GM18867 (cell line): ENCODE data around the gene ANXA3.
"Not testable (repeated sequence)": the region's sequence is repeated elsewhere in the genome, so short reads cannot be mapped to it uniquely, and the experiment has no call there.

Experiments
- ATAC-seq: cut with Tn5 transposase; IDR thresholded peaks from one replicate; pipeline ENCODE4 v1.9.1; 2021; ENCODE audit warnings: mild to moderate bottlenecking, moderate library complexity; ENCODE audit not compliant: unreplicated experiment

Gene ANXA3, protein sequence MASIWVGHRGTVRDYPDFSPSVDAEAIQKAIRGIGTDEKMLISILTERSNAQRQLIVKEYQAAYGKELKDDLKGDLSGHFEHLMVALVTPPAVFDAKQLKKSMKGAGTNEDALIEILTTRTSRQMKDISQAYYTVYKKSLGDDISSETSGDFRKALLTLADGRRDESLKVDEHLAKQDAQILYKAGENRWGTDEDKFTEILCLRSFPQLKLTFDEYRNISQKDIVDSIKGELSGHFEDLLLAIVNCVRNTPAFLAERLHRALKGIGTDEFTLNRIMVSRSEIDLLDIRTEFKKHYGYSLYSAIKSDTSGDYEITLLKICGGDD

DNA sequence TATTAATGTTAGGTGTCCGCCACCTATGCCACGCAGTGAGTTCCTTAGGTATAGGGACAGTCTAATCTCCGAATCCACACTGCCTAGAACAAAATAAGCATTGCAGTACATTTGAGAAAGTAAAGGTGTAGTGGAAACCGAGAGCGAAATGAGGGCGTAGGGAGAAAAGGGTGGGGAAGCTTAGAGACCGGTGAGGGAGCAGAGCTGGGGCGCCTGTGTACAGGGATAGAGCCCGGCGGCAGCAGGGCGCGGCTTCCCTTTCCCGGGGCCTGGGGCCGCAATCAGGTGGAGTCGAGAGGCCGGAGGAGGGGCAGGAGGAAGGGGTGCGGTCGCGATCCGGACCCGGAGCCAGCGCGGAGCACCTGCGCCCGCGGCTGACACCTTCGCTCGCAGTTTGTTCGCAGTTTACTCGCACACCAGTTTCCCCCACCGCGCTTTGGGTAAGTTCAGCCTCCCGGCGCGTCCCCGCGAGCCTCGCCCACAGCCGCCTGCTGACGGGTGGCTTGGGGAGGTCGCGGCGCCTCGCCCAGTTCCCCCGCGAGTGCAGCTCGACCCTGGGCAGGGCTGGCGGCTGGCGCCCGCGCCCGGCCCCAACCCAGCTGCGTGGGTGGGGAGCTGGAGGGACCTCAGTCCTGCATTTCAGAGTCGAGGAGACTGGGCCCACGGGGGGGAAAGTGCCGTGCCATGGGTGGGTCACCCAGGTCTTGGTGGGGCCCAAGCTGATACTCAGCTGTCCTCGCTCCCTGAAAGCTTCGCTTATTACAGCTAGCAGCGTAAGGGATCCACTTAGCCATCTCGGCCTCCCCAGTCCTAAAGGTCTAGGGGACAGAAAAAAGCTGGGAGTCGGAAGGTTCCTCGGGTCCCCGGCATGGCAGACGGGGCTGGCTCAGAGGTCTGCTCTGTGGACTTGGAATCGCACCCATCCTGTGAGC lies at the start of gene ANXA3:
TSS of gene ANXA3 (plus strand) at position 351 of the 932 bp plus-strand sequence. CDS start 2,704 bp downstream, outside the sequence.
- ATAC-seq: no peak

DNA sequence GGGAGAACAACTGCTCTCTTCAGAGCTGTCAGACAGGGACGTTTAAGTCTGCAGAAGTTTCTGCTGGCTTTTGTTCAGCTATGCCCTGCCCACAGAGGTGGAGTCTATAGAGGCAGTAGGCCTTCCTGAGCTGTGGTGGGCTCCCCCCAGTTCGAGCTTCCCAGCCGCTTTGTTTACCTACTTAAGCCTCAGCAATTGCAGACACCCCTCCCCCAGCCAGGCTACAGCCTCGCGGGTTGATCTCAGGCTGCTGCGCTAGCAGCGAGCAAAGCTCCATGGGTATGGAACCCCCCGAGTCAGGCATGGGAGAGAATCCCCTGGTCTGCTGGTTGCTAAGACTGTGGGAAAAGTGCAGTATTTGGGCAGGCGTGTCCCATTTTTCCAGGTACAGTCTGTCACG lies 45.3 kb upstream of the ANXA3 start:
- not testable (repeated sequence) for ATAC-seq

DNA sequence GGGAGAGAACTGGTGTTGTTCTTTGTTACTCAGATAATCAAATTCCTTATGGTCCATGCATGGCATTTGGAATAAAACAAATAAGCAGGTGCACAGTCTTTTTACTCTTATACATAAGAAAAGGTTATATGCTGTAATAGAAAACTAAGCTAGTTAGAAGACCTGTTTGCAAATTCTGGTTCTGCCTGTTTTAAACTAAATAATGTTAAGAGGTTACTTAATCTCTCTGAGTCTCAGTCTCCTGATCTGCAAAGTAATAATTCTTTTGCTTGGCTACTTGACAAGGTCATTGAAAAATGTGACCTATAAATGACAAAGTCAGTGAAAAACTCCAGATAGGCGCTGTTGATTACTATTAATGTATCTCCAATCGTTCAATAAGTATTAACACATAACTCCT lies 42.5 kb upstream of the ANXA3 start:
- no peak for ATAC-seq

GRCh38 chr4:78510108-78510507 lies 41.5 kb upstream of the ANXA3 start:
- ATAC-seq: no peak

GRCh38 chr4:78510681-78511080 lies 40.9 kb upstream of the ANXA3 start:
- ATAC-seq: no peak

DNA sequence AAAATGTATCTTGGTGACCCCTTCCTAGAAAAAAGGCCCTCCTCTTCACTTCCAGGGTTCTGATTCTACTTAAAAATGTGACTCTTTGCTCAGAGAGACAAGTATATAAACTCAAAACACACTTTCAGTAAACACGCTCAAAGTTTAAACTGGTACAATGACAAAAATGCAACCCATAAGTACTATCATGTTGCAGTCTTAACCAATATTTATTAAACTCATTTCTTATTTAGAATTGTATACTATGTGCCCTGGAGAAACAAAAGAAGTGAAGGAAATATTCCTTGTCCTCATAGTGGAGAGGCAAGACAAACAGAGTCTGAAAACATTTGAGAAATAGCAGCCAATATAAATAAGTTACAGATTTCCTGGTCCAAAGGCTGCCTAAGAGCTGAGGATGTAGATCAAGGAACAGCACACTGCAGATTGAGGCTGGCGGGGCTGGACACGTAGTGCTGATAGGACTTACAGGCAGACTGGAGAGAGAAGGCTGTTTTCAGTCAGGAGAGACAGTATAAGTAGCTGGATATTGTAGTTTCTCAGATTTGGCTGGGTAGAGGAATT lies 39.1 kb upstream of the ANXA3 start:
- no peak for ATAC-seq

GRCh38 chr4:78513411-78513975 lies 38.1 kb upstream of the ANXA3 start:
- no peak for ATAC-seq

- no peak for ATAC-seq
Measured at GRCh38 chr4:78517050-78517652, 34.4 kb upstream of the ANXA3 start.

GRCh38 chr4:78518561-78518960 lies 33.0 kb upstream of the ANXA3 start:
- ATAC-seq: no peak

GRCh38 chr4:78519962-78520361 lies 31.6 kb upstream of the ANXA3 start:
- ATAC-seq: no peak

- ATAC-seq: no peak
Measured at GRCh38 chr4:78520808-78521226, 30.8 kb upstream of the ANXA3 start.

DNA sequence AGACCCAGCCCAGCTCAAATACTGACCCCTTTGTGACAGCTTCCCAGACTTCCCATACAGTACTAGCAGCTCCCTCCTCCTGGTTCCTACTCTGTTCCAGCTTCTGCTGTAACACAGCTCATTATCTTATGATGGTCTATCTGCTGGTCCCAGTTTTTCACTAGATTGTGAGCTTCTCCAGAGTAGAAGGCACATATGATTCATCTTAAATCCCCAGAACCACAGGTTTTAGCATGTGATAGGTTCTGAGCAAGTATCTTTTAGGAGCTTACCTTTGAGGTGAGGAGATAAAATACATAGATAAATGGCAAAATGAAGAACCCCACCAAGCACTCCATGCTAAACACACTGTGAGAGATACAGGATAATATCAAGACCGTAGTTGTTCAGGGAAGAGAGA lies 27.6 kb upstream of the ANXA3 start:
- ATAC-seq: no peak

DNA sequence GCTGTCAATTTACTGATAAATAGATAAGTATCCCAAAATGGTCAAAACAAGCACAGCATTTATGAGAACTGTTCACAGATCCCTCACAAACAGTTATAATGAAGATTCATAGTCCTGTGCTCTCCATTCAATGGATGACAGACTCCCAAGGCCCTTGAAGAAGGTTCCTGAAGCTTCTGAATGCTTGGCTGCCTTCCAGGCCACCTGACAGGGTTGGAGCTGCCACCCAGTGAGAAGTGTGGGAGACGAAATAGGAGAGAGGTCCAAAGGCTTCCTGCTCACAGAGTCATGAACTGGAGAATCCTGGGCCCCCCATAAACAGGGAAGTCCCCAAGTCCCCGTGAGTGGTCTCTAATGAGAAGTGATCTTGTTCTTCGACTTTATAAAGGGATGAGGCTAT lies 26.0 kb upstream of the ANXA3 start:
- ATAC-seq: no peak

- no peak for ATAC-seq
Measured at GRCh38 chr4:78527103-78527502, 24.5 kb upstream of the ANXA3 start.

DNA sequence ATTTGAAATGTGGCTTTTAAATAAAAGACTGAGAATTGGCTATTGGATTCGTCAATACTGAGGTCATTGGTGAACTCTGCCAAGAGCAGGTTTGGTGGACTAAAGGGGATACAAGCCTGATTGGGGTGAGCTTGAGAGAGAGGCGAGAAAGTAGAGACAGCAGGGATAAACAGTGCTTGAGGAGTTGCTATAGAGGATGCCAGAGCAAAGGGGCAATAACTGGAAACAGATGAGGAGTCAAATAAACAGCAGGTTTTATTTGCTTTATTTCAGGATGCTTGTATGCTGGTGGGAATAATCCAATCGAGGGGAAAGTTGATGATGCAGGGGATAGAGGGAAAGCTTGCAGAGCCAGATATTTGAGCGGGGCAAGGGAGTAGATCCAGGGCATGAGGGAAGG lies 24.0 kb upstream of the ANXA3 start:
- ATAC-seq: no peak

DNA sequence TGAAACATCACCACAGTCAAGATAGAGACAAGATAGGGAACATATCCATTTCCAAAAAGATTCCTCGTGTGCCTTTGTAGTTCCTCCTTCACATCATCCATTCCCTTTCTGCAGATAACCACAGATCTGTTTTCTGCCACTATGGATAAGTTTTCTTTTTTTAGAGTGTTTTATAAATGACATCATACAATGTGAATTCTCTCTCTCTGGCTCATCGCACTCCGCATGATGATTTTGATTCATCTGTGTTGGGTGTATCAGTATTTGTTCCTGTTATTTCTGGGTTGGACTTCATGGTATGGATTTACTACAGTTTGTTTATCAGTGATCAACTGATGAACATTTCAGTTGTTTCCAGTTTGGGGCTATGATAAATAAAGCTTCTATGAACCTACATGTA lies 23.2 kb upstream of the ANXA3 start:
- no peak for ATAC-seq

DNA sequence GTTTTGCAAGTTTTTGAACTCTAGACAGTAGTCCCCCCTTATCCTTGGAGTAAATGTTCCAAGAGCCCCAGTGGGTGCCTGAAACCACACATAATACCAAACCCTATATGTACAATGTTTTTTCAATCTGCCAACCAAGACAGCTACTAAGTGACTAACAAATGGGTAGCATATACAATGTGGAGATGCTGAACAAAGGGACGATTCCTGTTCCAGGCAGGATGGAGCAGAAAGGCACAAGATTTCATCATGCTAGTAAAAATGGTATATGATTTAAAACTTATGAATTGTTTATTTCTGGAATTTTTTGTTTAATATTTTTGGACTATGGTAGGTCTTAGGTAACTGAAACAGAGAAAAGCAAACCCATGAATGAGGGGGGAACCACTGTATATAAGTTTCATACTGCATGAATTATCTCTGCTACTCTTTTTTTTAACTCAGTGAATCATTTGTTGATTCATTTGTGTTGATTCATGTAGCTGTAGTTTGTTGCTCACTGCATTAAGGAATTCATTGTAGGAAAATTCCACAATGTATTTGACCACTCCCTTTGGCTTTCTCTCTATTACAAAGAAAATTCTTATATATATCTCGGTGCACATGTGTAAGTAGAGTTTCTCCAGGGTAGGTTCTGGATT lies 21.9 kb upstream of the ANXA3 start:
- ATAC-seq: no peak

GRCh38 chr4:78532046-78532445 lies 19.5 kb upstream of the ANXA3 start:
- ATAC-seq: no peak

DNA sequence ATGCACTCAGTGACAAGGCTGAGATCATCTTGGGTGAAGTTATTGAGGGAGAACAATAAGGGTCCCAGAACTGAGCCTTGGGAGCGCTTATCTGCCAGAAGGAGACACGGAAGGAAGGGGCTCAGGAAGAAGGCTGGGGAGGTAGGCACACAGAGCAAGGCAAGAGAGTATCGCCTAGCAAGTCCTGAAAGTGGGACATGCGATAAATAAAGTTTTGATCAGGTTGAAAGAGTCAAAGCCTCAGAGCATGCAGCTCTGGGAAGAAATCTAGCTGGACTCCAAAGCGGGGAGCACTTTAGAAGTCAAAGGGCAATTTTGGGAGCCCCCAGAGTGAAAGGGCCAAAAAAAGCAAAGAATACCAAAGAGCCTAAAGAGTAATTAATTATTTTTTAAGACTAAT lies 17.7 kb upstream of the ANXA3 start:
- no peak for ATAC-seq

DNA sequence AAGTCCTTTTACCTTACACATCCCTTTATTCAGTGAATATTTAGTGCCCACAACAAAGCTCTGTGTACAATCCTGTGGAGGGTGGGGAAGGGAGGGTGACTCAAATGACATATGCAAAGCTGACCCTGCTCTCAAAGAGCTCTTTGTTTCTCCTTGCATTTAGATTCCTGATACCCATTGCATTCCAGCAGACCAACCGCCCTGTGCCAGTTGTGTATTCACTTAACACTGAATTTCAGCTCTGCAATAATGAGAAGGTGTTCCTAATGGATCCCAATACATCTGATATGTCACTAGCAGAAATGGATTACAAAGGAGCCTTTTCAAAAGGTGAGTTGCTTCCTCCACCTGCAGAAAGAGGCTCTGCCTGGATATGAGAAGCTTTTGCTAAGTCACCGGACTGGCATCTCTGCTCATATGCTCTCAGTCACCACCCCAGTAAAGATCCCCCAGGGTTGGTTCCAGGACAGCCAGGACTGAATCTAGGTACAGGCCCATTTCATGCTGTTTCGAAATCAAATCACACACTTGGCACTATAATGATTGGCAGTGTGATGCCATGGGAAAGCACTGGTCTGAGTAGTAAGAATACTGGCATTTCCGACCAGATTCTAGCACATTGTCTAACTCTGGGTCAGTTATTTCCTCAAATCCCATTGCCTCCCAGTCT lies 17.1 kb upstream of the ANXA3 start:
- ATAC-seq: no peak
